SU-DHL-6 (cell line): ENCODE data around the gene COL1A2.

ENCODE experiments used
- CTCF ChIP-seq: fragments of 200-600 bp; sonication (generic); IDR thresholded peaks from one replicate; pipeline ENCODE4 v1.5.1; 2017; ENCODE audit warnings: antibody characterized with exemption, mild to moderate bottlenecking, low read length, moderate library complexity; ENCODE audit not compliant: insufficient read depth, poor library complexity, severe bottlenecking
- EZH2phosphoT487 ChIP-seq: fragments of 200-600 bp; sonication (generic), shearing (Covaris generic); conservative IDR thresholded peaks from 2 replicates; pipeline ENCODE4 v1.6.1; 2018; ENCODE audit warnings: mild to moderate bottlenecking, antibody characterized with exemption, low read length, moderate library complexity, mixed read lengths

- no peak for TF ChIP-seq CTCF
- no peak for TF ChIP-seq EZH2phosphoT487
These were observed 41.8 kb upstream of the COL1A2 start for GRCh38 chr7:94352887-94353286.
